ENCODE measurements around the gene BACH1.
"Not testable (repeated sequence)": the region's sequence is repeated elsewhere in the genome, so short reads cannot be mapped to it uniquely, and the experiment has no call there.

Gene BACH1

GRCh38 chr21:29350246-29350779 lies 51.6 kb downstream of the BACH1 start:
- Histone ChIP-seq H3K27ac (ENCODE audit: low read length) (no peak overlapping the region), H3K4me3 (ENCODE audit: low read depth in 1 of 2, low read length in 2 of 2) (no peak overlapping the region), H3K9me3 (ENCODE audit: control insufficient read depth in 1 of 2, low read length in 2 of 2) (no peaks in the 10 kb centered on the region), H3K27me3 (ENCODE audit: low read depth, low read length) (no peaks in the 10 kb centered on the region), H3K4me1 (ENCODE audit: control insufficient read depth in 1 of 2, insufficient read depth in 2 of 2, low read length in 2 of 2) (peaks cover 7 to 20% of the 10 kb centered on the region in 2 donors), H3K36me3 (ENCODE audit: control insufficient read depth in 1 of 2, insufficient read depth in 2 of 2, low read length in 2 of 2) (peaks cover 7 to 10% of the 10 kb centered on the region in 2 donors)

GRCh38 chr21:29351691-29352090 lies 53.0 kb downstream of the BACH1 start:
- Histone ChIP-seq H3K27ac (ENCODE audit: low read length) (no peak overlapping the region), H3K9me3 (ENCODE audit: control insufficient read depth in 1 of 2, low read length in 2 of 2) (no peaks in the 10 kb centered on the region), H3K4me1 (ENCODE audit: control insufficient read depth in 1 of 2, insufficient read depth in 2 of 2, low read length in 2 of 2) (peaks cover 7 to 20% of the 10 kb centered on the region in 2 donors), H3K27me3 (ENCODE audit: low read depth, low read length) (no peaks in the 10 kb centered on the region), H3K4me3 (ENCODE audit: low read depth in 1 of 2, low read length in 2 of 2) (no peak overlapping the region), H3K36me3 (ENCODE audit: control insufficient read depth in 1 of 2, insufficient read depth in 2 of 2, low read length in 2 of 2) (peaks cover 7 to 10% of the 10 kb centered on the region in 2 donors)

GRCh38 chr21:29355043-29355710 lies 56.5 kb downstream of the BACH1 start:
- not testable (repeated sequence) for H3K9me3 ChIP-seq (ENCODE audit: control insufficient read depth in 1 of 2, low read length in 2 of 2); H3K4me3 ChIP-seq (ENCODE audit: low read depth in 1 of 2, low read length in 2 of 2); H3K27me3 ChIP-seq (ENCODE audit: low read depth, low read length); H3K27ac ChIP-seq (ENCODE audit: low read length); H3K4me1 ChIP-seq (ENCODE audit: control insufficient read depth in 1 of 2, insufficient read depth in 2 of 2, low read length in 2 of 2)
- H3K36me3 ChIP-seq (ENCODE audit: control insufficient read depth in 1 of 2, insufficient read depth in 2 of 2, low read length in 2 of 2): peaks cover 7 to 10% of the 10 kb centered on the region in 2 donors

GRCh38 chr21:29356291-29356690 lies 57.6 kb downstream of the BACH1 start:
- not testable (repeated sequence) for H3K9me3 ChIP-seq (ENCODE audit: control insufficient read depth in 1 of 2, low read length in 2 of 2); H3K4me1 ChIP-seq (ENCODE audit: control insufficient read depth in 1 of 2, insufficient read depth in 2 of 2, low read length in 2 of 2); H3K4me3 ChIP-seq (ENCODE audit: low read depth in 1 of 2, low read length in 2 of 2); H3K27me3 ChIP-seq (ENCODE audit: low read depth, low read length); H3K27ac ChIP-seq (ENCODE audit: low read length)
- peaks cover 7 to 10% of the 10 kb centered on the region in 2 donors for H3K36me3 ChIP-seq (ENCODE audit: control insufficient read depth in 1 of 2, insufficient read depth in 2 of 2, low read length in 2 of 2)

GRCh38 chr21:29356810-29357209 lies 58.1 kb downstream of the BACH1 start:
- H3K36me3 ChIP-seq (ENCODE audit: control insufficient read depth in 1 of 2, insufficient read depth in 2 of 2, low read length in 2 of 2): peaks cover 7 to 10% of the 10 kb centered on the region in 2 donors
- H3K27me3 ChIP-seq (ENCODE audit: low read depth, low read length); H3K4me1 ChIP-seq (ENCODE audit: control insufficient read depth in 1 of 2, insufficient read depth in 2 of 2, low read length in 2 of 2); H3K4me3 ChIP-seq (ENCODE audit: low read depth in 1 of 2, low read length in 2 of 2); H3K9me3 ChIP-seq (ENCODE audit: control insufficient read depth in 1 of 2, low read length in 2 of 2); H3K27ac ChIP-seq (ENCODE audit: low read length): not testable (repeated sequence)

- H3K27me3 ChIP-seq (ENCODE audit: low read depth, low read length): no peaks in the 10 kb centered on the region
- H3K4me1 ChIP-seq (ENCODE audit: control insufficient read depth in 1 of 2, insufficient read depth in 2 of 2, low read length in 2 of 2): no peaks in the 10 kb centered on the region
- H3K9me3 ChIP-seq (ENCODE audit: control insufficient read depth in 1 of 2, low read length in 2 of 2): no peaks in the 10 kb centered on the region
- no peak overlapping the region for H3K4me3 ChIP-seq (ENCODE audit: low read depth in 1 of 2, low read length in 2 of 2)
- H3K27ac ChIP-seq (ENCODE audit: low read length): no peak overlapping the region
- peaks cover 4 to 8% of the 10 kb centered on the region in 2 donors for H3K36me3 ChIP-seq (ENCODE audit: control insufficient read depth in 1 of 2, insufficient read depth in 2 of 2, low read length in 2 of 2)
These were observed 61.0 kb downstream of the BACH1 start for GRCh38 chr21:29359718-29360117.

GRCh38 chr21:29360799-29361765 lies 62.4 kb downstream of the BACH1 start:
- H3K27me3 ChIP-seq (ENCODE audit: low read depth, low read length): no peaks in the 10 kb centered on the region
- no peaks in the 10 kb centered on the region for H3K9me3 ChIP-seq (ENCODE audit: control insufficient read depth in 1 of 2, low read length in 2 of 2)
- H3K36me3 ChIP-seq (ENCODE audit: control insufficient read depth in 1 of 2, insufficient read depth in 2 of 2, low read length in 2 of 2): peaks cover 4 to 8% of the 10 kb centered on the region in 2 donors
- no peaks in the 10 kb centered on the region for H3K4me1 ChIP-seq (ENCODE audit: control insufficient read depth in 1 of 2, insufficient read depth in 2 of 2, low read length in 2 of 2)
- no peak overlapping the region for H3K4me3 ChIP-seq (ENCODE audit: low read depth in 1 of 2, low read length in 2 of 2)
- H3K27ac ChIP-seq (ENCODE audit: low read length): no peak overlapping the region

- Histone ChIP-seq H3K4me3 (ENCODE audit: low read depth in 1 of 2, low read length in 2 of 2) (no peak overlapping the region), H3K27me3 (ENCODE audit: low read depth, low read length) (no peaks in the 10 kb centered on the region), H3K27ac (ENCODE audit: low read length) (no peak overlapping the region), H3K4me1 (ENCODE audit: control insufficient read depth in 1 of 2, insufficient read depth in 2 of 2, low read length in 2 of 2) (no peaks in the 10 kb centered on the region), H3K36me3 (ENCODE audit: control insufficient read depth in 1 of 2, insufficient read depth in 2 of 2, low read length in 2 of 2) (peaks cover 4 to 8% of the 10 kb centered on the region in 2 donors), H3K9me3 (ENCODE audit: control insufficient read depth in 1 of 2, low read length in 2 of 2) (no peaks in the 10 kb centered on the region)
These were observed 64.0 kb downstream of the BACH1 start for GRCh38 chr21:29362758-29363157.

- no peak overlapping the region for H3K4me3 ChIP-seq (ENCODE audit: low read depth in 1 of 2, low read length in 2 of 2)
- no peaks in the 10 kb centered on the region for H3K9me3 ChIP-seq (ENCODE audit: control insufficient read depth in 1 of 2, low read length in 2 of 2)
- H3K4me1 ChIP-seq (ENCODE audit: control insufficient read depth in 1 of 2, insufficient read depth in 2 of 2, low read length in 2 of 2): no peaks in the 10 kb centered on the region
- no peaks in the 10 kb centered on the region for H3K27me3 ChIP-seq (ENCODE audit: low read depth, low read length)
- no peak overlapping the region for H3K27ac ChIP-seq (ENCODE audit: low read length)
- H3K36me3 ChIP-seq (ENCODE audit: control insufficient read depth in 1 of 2, insufficient read depth in 2 of 2, low read length in 2 of 2): peaks cover 4 to 8% of the 10 kb centered on the region in 2 donors
These were observed 67.0 kb downstream of the BACH1 start for GRCh38 chr21:29365661-29366265.

GRCh38 chr21:29366532-29366931 lies 67.8 kb downstream of the BACH1 start:
- peaks cover 4 to 8% of the 10 kb centered on the region in 2 donors for H3K36me3 ChIP-seq (ENCODE audit: control insufficient read depth in 1 of 2, insufficient read depth in 2 of 2, low read length in 2 of 2)
- no peak overlapping the region for H3K27ac ChIP-seq (ENCODE audit: low read length)
- no peaks in the 10 kb centered on the region for H3K9me3 ChIP-seq (ENCODE audit: control insufficient read depth in 1 of 2, low read length in 2 of 2)
- H3K27me3 ChIP-seq (ENCODE audit: low read depth, low read length): no peaks in the 10 kb centered on the region
- H3K4me3 ChIP-seq (ENCODE audit: low read depth in 1 of 2, low read length in 2 of 2): no peak overlapping the region
- H3K4me1 ChIP-seq (ENCODE audit: control insufficient read depth in 1 of 2, insufficient read depth in 2 of 2, low read length in 2 of 2): no peaks in the 10 kb centered on the region

- no peaks in the 10 kb centered on the region for H3K4me1 ChIP-seq (ENCODE audit: control insufficient read depth in 1 of 2, insufficient read depth in 2 of 2, low read length in 2 of 2)
- no peak overlapping the region for H3K4me3 ChIP-seq (ENCODE audit: low read depth in 1 of 2, low read length in 2 of 2)
- H3K36me3 ChIP-seq (ENCODE audit: control insufficient read depth in 1 of 2, insufficient read depth in 2 of 2, low read length in 2 of 2): peaks cover 4 to 8% of the 10 kb centered on the region in 2 donors
- H3K27me3 ChIP-seq (ENCODE audit: low read depth, low read length): no peaks in the 10 kb centered on the region
- H3K9me3 ChIP-seq (ENCODE audit: control insufficient read depth in 1 of 2, low read length in 2 of 2): no peaks in the 10 kb centered on the region
- no peak overlapping the region for H3K27ac ChIP-seq (ENCODE audit: low read length)
These were observed 68.6 kb downstream of the BACH1 start for GRCh38 chr21:29367335-29367734.
